HG03060 (cell line): ENCODE measurements around the gene PIGQ.
A peak's percentile ranks its signal among the peaks of the same experiment; 100 is the strongest.

ENCODE experiments used
- ATAC-seq: cut with Tn5 transposase; IDR thresholded peaks from one replicate; pipeline ENCODE4 v1.9.1; 2021; ENCODE audit warnings: low read depth, moderate number of reproducible peaks; ENCODE audit not compliant: unreplicated experiment

Gene PIGQ

DNA sequence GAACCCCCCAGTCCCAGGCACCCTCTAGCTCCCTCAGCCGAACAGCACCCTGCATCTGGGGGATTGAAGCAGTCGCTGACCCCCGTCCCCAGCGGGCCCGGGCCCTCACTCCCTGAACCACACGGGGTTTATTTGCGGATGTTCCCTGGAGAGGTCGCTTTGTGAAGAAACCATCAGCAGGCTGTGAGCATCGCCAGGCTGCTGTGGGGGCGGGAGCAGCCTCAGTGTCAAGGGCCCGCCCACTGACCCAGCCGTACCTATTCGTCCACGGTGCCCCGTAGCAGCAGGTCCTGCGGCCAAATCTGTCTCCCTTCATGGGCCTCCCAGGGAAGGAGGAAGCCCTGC lies 13.7 kb downstream of the PIGQ start:
- no peak for ATAC-seq

DNA sequence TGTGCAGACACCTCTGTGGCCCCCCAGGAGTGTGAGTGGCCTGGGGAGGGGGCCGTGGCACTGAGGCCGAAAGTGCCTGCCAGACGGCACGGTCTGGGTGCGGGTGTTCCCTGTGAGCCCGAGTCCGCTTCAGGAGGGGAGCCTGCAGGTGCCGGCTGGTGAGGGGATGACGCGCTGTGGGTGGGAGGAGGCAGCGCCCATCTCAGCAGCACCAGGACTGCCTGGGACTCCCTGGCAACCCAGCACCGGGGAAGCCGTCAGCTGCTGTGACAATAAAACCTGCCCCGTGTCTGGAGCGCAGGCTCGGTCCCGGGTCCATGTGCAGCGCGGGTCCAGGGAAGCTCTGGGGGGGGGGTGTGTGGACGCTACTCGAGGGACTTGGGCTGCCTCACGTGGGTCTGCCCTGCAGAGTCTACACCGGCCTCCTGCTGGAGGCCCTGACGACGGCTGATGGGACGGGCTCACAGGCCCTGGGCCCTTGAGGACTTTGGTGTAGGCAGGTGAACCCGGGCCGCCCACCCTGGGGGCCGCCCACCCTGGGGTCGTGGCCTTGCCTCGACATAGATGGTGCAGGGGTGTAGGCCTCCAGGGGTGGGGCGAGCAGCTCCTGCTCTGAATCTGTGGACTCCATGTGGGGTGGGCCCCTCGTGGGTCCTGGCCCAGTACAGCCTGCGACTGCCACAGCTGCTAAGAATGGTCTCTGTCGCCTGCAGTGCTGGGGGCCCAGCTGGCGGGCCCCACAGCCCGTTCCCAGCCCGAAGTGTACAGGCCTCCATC lies 14.2 kb downstream of the PIGQ start:
- ATAC-seq = no peak

DNA sequence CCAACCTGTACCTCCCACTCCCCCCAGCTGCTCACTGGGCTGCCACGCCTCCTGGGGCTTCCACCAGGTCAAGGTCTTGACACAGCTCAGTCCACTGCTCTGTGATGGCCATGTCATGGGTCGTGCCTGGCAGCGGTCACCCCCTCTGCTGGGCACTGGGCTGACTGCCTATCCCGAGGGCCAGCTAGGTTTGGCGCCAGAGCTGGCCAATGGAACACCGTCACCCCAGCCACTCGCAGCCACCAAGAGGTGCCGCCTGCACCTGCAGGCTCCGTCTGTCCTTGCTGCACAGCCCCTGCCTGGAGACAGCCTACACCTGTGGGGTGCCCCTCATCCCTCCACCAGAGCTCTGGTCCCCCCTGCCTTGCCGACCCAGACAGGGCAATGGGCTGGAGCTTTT lies 15.6 kb downstream of the PIGQ start:
- no peak for ATAC-seq

DNA sequence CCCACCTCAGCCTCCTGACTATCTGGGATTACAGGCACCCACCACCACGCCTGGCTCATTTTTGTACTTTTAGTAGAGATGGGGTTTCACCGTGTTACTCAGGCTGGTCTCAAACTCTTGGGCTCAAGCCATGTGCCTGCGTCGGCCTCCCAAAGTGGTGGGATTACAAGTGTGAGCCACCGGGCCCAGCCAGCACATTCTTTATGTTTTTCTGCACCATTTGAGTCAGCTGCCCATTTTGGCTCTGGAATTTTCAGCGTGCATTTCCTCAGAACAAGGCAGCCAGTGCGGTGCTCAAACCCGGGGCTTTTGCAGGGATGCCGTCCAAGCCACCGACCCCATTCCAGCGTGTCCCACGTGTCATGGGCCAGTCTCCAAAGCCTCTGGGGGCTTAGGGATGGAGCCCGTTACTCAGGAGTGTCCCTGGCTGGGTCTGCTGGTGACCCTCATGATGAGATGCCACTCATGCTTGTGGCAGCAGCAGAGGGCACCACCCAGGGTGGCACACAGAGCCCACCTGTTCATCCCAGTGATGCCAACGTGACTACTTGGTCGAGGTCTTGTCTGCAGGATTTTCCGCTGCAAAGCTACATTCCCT lies 16.4 kb downstream of the PIGQ start:
- ATAC-seq = no peak

DNA sequence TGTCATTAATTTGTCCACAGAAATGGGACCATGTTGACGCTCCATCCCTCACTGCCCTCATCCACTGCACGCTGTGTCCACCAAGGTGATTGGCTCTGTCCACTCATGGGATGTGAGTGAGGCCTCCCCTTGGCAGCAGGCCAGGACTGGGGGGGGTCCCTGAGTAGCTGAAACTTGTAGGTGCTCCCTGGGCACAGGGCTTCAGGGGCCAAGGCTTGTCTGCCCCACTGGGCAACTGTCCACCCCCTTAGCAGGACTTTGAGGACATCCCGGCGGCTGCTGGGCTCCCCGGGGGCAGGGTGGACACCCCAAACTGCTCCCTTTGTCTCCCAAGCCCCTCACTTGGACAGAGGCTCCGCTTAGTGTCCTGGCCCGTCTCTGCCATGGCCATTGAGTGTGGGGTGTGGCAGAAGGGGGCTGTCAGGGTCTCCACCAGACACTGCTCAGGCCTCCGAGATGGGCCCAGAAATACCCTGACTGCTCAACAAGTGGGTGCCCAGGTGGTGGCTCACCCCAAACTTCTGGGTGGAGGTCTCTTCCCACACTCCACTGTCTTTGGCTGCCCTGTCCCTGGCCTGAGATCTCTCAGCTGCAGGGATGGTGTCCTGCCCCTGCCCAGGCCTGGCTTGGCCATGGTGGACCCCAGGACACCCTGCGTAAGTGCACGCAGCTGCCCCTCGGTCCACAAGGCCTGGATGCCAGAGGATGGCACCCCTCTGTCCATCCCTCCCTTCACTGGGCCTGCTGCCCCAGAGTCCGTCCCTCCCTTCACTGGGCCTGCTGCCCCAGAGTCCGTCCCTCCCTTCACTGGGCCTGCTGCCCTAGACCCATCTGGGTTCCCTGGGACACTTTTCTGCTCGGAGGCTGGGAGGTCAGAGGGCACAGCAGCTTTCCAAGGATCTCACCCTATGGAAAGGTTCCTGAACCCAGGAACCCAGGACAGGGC lies 17.1 kb downstream of the PIGQ start:
- no peak for ATAC-seq

DNA sequence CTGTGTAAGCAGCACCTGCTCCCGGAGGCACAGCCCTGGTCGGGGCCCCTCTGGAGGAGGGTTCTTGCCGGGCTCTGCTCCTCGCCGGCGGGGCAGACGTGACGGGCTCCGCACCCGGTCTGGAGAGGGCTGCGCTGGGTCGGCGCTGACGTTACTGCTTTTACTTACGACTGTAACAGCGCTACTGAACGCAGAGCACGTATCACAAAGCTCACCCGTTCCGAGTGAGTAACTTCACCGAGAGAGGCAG lies 18.8 kb downstream of the PIGQ start:
- peak; percentile 20 for ATAC-seq

DNA sequence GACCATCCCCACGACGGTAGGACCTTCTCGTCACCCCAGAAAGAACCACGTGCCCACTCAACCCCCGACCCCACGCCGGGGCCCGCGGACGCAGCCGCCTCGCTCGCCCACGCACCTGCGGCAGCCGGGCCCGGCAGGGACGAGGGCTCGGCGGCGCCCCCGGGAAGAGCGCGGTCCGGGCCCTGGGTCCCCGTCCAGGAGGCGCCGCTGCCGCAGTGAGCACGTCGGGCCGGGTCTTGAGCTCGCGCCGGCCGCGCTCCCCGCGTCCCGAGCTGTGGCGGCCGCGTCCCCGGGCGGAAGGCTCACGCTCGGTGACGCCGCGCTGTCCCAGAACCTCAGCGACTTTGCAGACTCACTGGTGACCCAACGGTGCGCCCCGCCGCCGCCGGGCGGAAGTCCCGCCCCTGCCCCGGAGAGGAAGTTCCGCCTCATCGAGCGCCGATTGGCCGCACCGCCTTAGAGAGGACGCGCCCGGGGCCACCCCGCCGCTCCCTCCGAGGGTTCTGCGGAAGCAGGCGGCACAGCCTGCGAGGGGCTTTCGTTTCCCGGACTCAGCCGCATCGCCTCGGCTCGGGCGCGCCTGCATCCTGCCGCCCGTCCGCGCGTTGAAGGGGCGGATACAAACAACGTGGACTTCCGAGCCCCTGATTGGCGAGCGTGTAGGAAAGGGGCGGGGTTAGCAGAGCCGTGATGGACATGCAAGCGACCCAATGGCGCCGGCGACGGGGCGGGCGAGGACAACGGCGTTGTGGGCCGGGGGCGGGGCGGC lies 19.3 kb downstream of the PIGQ start:
- peak; percentile 45 for ATAC-seq

DNA sequence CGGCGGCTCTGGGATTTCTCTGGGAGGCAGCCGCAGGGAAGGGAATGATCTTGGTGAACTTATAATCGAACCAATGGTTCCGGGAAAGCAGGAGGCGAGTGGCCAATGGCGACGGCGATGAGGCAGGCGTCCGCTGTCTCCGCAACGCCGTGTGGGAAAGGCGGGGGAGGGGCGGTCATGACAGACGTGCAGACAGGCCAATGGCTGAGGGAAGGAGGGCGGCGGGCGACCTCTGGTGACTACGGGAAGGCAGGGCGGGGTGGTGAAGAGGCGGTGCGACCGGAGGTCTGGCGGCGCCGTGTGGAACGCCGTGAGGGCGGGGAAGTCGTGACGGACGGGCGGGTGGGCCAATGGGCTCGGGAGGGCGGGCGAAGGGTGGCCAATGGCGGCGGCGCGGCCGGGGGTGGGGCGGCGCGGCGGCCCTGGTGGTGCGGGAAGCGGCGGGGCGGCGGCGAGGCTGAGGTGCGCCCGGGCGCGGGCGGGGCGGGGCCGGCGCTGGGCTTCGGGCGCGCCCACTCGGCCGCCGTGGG lies 20.0 kb downstream of the PIGQ start, which contains the start of gene RAB40C:
RAB40C (plus strand) TSS at position 409 of the 530 bp plus-strand sequence. CDS start 226 bp downstream, outside the sequence.
- ATAC-seq = peak; percentile 49

DNA sequence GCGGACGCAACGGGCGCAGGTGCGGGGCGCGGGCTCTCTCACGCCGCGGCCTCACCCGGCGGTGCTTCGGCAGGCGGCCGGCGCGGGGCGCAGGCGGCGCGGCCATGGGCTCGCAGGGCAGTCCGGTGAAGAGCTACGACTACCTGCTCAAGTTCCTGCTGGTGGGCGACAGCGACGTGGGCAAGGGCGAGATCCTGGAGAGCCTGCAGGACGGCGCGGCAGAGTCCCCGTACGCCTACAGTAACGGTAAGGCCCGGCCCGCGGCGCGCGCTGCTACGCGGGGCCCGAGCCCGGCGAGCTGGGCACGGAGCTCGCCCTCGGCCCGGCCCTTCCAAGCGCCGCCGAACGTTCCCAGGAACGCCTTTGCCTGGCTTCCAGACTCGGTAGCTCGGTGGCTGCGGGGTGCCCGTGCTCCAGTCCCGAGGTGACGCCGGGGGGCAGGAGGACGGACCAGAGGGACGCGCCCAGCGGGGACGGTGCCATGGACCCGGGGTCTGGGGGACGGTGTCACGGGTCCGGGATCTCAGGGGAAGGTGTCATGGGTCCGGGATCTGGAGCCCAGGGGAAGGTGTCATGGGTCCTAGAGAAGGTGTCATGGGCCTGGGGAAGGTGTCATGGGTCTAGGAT lies 20.5 kb downstream of the PIGQ start:
- ATAC-seq = peak; percentile 0

DNA sequence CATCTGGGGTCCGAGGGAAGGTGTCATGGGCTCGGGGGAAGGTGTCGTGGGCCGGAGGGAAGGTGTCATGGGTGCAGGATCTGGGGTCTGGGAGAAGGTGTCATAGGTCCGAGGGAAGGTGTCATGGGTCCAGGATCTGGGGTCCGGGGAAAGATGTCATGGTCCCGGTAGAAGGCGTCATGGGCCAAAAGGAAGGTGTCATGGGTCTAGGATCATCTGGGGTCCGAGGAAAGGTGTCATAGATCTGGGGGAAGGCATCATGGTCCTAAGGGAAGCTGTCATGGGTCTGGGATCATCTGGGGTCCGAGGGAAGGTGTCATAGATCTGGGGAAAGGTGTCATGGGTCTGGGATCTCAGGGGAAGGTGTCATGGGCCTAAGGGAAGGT lies 21.0 kb downstream of the PIGQ start:
- no peak for ATAC-seq

DNA sequence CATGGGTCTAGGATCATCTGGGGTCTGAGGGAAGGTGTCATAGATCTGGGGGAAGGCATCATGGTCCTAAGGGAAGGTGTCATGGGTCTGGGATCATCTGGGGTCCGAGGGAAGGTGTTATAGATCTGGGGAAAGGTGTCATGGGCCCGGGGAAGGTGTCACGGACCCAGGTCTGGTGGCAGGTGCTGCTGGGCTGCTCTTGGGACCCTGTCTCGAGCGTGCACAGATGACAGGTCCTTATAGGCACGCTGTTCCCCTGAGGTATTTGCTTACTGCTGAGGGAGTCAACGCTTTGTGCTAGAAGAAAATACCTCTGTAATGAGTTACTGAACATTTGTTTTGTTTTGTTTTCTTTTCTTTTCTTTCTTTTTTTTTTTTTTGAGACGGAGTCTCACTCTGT lies 21.5 kb downstream of the PIGQ start:
- ATAC-seq = no peak

DNA sequence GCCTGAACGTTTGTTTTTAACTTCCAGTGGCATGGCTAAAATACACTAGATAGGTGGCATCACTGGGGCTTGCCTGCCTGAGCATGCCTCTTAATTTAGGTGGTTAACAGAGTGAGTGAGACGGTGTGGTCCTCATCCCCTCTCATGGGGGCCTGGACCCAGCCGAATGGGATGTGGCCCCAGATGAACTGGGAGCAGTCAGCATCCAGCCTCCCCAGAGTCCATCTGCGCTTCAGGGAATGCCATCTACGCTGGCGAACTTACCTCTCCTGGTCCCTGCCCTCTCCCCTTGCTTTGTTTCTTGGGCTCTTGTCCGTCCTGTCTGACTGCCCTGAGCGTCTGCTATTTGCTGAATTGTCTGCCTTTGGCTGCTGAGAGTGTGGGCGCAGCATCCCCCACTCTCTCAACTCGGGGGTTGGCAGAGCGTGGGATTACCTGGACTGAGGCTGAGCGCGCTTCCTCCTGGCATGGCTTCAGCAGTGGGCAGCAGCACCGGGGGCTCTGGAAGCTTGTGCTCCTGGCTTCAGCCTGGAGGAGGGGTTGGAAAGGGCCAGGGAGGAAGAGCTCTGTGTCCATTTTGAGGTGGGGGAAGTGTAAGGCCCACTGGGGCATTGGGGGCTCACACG lies 22.2 kb downstream of the PIGQ start:
- no peak for ATAC-seq

DNA sequence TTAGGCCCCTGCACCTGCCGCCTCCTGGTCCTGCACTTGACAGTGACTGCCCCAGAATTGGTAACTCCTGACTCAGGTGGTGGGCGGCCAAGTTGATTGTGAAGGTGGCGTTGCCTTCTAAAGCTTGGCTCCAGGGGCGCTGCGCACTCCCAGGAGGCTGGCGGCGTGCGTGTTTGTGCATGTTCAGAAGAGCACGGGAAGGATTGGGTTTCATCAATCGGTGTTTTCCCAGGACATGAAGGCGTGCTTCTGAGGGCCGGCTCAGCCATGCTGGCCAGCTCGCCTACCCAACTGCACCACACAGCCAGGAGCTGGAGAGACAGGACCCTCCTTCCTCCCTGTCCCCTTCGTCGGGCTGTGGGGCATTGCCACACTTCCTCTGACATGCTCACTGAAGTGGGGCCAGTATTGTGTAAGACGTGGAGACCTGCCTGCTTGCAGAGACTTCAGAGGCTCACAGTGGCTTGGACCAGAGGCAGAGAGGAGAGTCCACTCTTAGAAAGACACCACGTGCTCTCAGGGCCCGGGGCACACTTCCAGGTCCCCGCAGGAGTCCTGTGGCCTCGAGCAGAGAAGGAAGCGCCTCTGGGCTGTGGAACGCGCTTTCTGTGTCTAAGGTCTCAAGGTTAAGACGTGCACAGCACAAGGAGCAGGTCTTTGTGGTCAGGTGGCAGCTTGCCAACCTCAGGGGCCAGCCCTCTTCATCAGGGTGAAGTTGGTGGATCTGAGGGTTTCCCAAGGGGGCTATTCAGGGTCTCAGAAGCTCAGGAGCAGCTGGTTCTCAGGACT lies 22.9 kb downstream of the PIGQ start:
- ATAC-seq = no peak

DNA sequence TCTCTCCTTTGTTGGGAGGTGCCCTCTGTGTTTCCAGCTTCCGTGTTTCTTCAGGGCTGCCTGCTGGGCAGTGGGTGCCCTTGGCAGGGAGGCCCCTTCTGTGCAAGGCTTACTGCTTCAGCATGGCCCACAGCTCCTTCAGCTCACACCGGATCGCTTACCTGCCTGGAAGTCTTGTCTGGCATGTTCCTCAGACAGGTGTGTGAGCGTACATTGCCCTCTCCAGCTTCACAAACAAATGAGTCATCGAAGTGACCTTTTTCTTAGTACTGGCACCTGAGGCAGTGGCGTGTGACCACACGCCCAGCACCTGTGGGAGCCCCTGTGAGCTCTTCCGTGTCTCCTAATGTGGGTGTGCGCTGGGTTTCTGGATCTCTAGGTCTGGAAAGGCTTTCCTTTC lies 23.6 kb downstream of the PIGQ start:
- no peak for ATAC-seq

DNA sequence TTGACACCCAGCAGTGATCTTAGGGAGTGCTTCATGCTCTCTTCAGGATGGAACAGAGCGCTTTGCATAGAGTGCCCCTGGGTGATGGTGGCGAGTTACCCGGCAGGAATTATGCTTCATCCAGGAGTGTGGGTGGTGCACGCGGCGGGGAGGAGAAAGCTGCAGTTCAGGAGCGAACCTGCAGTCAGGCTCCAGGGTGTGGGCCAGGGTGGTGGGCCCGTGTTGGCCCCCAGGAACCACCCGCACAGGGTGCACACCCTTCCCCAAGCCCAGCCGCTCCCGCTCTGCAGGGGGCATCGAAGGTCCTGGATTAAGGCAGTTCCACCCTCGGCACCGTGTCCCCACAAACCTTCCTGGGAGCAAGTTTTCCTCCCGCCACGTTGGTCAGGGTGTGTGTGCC lies 24.0 kb downstream of the PIGQ start:
- no peak for ATAC-seq

DNA sequence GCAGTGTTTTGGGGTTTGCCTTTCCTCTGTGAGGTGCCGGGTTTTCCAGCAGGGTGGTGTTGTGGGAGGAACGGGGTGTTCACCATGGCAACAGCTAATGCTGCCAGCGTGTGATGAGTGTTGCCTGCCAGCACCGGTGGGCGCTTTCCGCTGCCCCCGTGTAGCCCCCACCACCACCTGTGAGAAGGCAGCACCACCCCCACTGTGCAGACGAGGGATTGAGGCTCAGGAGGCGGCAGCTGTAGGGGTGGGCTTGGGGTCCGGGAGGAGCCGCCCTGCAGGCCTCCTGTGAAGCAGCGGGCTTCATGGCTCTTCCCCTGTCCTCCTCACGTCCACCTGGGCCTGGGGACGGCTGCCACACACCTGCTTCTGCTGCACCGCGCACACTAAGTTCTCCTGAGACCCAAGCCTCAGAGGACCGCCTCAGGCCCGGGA lies 25.3 kb downstream of the PIGQ start:
- no peak for ATAC-seq

DNA sequence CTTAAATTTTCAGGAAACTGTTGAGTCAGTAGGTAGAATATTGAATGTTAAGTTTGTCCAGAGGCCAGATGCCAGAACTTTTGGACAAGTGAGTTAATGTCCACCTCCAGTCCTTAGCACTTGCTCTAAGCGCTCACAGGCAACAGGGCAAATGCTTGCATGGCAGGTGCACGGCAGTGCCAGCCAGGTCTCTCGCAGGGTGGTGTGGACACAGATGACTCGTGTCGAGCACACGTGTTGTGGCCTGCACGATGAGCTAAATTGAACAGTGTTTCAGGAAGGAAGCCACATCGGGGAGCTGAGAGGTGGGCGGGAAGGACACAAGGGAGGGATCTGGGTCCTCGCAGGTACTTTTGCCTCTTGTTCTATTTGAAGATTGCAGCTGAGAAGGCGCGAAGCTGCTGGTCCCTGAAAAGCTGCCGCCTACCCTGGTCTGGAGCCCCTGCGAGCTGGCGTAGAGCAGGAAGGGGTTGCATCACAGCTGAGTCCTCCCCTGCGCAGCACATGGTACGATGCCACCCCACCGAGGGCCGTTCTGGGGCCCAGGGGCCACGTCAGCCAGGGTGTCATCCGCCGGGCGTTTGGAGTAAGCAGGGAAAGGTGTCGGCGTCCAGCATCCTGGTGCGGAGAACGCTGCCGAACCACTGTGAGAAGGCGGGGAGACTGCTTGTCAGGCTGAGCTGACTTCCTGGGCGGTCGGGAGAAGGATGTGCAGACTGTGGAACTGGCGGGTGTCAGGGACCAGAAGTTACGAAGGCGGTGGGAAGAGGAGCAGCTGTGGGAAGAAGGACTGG lies 26.4 kb downstream of the PIGQ start:
- ATAC-seq = no peak

DNA sequence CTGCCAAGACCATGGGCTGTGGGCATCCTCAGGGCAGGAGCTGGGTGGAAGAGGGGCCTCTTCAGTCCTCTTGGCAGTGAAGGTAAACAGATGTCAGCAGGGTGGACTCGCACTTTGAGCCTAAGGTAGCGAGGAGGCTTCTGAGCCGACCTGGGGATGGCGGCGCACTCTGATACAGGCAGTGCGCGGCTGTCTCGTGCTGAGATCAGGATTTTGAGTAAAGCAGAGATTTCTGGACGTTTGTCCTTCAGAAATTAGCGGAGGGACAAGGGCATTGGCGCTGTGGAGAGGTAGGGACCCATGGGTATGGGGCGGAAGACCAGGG lies 26.9 kb downstream of the PIGQ start:
- no peak for ATAC-seq
